Measurements from ENCODE around the gene RPN2.

RPN2 gene

GRCh38 chr20:37209661-37210314 is 30.7 kb downstream of the RPN2 start:
- no peak for DNase-seq

GRCh38 chr20:37218441-37218840 is 39.3 kb downstream of the RPN2 start:
- H3K27ac Mint-ChIP-seq: no peak overlapping the region
- no peak overlapping the region for H3K4me3 Mint-ChIP-seq
- no peaks in the 10 kb centered on the region for H3K27me3 Mint-ChIP-seq
- no peak for DNase-seq
- CTCF ChIA-PET: no interaction called here
- no peaks in the 10 kb centered on the region for H3K9me3 Mint-ChIP-seq
- no peaks in the 10 kb centered on the region for H3K4me1 Mint-ChIP-seq
- peaks cover 43% of the 10 kb centered on the region for H3K36me3 Mint-ChIP-seq

More at GRCh38 chr20:37209661-37210314, 30.7 kb downstream of the RPN2 start:
- H3K9me3 Mint-ChIP-seq: no peaks in the 10 kb centered on the region
- no peak overlapping the region for H3K4me3 Mint-ChIP-seq
- CTCF ChIA-PET: interaction anchor here (1.5 kb wide), 1 partner anchor 14 kb away, joined by 4 read pairs; no protein-coding TSS in a partner anchor
- H3K27ac Mint-ChIP-seq: no peak overlapping the region
- no peaks in the 10 kb centered on the region for H3K27me3 Mint-ChIP-seq
- peaks cover 48% of the 10 kb centered on the region for H3K36me3 Mint-ChIP-seq
- H3K4me1 Mint-ChIP-seq: no peaks in the 10 kb centered on the region

GRCh38 chr20:37218976-37219375 is 39.8 kb downstream of the RPN2 start:
- H3K27me3 Mint-ChIP-seq: no peaks in the 10 kb centered on the region
- peaks cover 44% of the 10 kb centered on the region for H3K36me3 Mint-ChIP-seq
- DNase-seq: no peak
- H3K9me3 Mint-ChIP-seq: no peaks in the 10 kb centered on the region
- H3K27ac Mint-ChIP-seq: no peak overlapping the region
- CTCF ChIA-PET: no interaction called here
- no peak overlapping the region for H3K4me3 Mint-ChIP-seq
- no peaks in the 10 kb centered on the region for H3K4me1 Mint-ChIP-seq

- Mint-ChIP-seq H3K4me1 (no peaks in the 10 kb centered on the region), H3K27ac (no peak overlapping the region), H3K4me3 (no peak overlapping the region), H3K27me3 (no peaks in the 10 kb centered on the region), H3K9me3 (no peaks in the 10 kb centered on the region), H3K36me3 (peaks cover 43% of the 10 kb centered on the region)
- CTCF ChIA-PET: interaction anchor here (1.4 kb wide), 1 partner anchor 17 kb away, joined by 3 read pairs; no protein-coding TSS in a partner anchor
- DNase-seq: no peak
Measured at GRCh38 chr20:37219751-37220668, 40.9 kb downstream of the RPN2 start.

- peaks cover 45% of the 10 kb centered on the region for H3K36me3 Mint-ChIP-seq
- no peaks in the 10 kb centered on the region for H3K4me1 Mint-ChIP-seq
- CTCF ChIA-PET: interaction anchor here (1.4 kb wide), 1 partner anchor 18 kb away, joined by 3 read pairs; no protein-coding TSS in a partner anchor
- no peak overlapping the region for H3K4me3 Mint-ChIP-seq
- no peaks in the 10 kb centered on the region for H3K27me3 Mint-ChIP-seq
- no peaks in the 10 kb centered on the region for H3K9me3 Mint-ChIP-seq
- no peak overlapping the region for H3K27ac Mint-ChIP-seq
- DNase-seq: no peak
Measured at GRCh38 chr20:37220731-37221130, 41.6 kb downstream of the RPN2 start.

- H3K4me3 Mint-ChIP-seq: no peak overlapping the region
- H3K4me1 Mint-ChIP-seq: no peaks in the 10 kb centered on the region
- no peaks in the 10 kb centered on the region for H3K27me3 Mint-ChIP-seq
- CTCF ChIA-PET: no interaction called here
- DNase-seq: no peak
- H3K27ac Mint-ChIP-seq: peak overlapping the region; percentile 69
- H3K9me3 Mint-ChIP-seq: no peaks in the 10 kb centered on the region
- peaks cover 45% of the 10 kb centered on the region for H3K36me3 Mint-ChIP-seq
Measured at GRCh38 chr20:37222086-37222485, 43.0 kb downstream of the RPN2 start.

GRCh38 chr20:37223053-37223452 is 43.9 kb downstream of the RPN2 start:
- H3K9me3 Mint-ChIP-seq: no peaks in the 10 kb centered on the region
- H3K4me1 Mint-ChIP-seq: no peaks in the 10 kb centered on the region
- CTCF ChIA-PET: interaction anchor here (0.6 to 1.6 kb wide), 2 partner anchors 27 to 115 kb away, joined by 3 to 4 read pairs; no protein-coding TSS in a partner anchor

GRCh38 chr20:37225146-37225545 is 46.0 kb downstream of the RPN2 start:
- Mint-ChIP-seq H3K4me1 (no peaks in the 10 kb centered on the region), H3K9me3 (no peaks in the 10 kb centered on the region), H3K36me3 (peaks cover 56% of the 10 kb centered on the region), H3K27ac (no peak overlapping the region), H3K27me3 (no peaks in the 10 kb centered on the region), H3K4me3 (no peak overlapping the region)
- CTCF ChIA-PET: interaction anchor here (0.7 kb wide), 1 partner anchor 20 kb away, joined by 3 read pairs; no protein-coding TSS in a partner anchor
- no peak for DNase-seq

More at GRCh38 chr20:37223053-37223452, 43.9 kb downstream of the RPN2 start:
- no peaks in the 10 kb centered on the region for H3K27me3 Mint-ChIP-seq
- no peak for DNase-seq
- no peak overlapping the region for H3K4me3 Mint-ChIP-seq
- no peak overlapping the region for H3K27ac Mint-ChIP-seq
- peaks cover 48% of the 10 kb centered on the region for H3K36me3 Mint-ChIP-seq

- Mint-ChIP-seq H3K27ac (no peak overlapping the region), H3K4me3 (no peak overlapping the region), H3K36me3 (peaks cover 68% of the 10 kb centered on the region), H3K27me3 (no peaks in the 10 kb centered on the region), H3K9me3 (no peaks in the 10 kb centered on the region), H3K4me1 (no peaks in the 10 kb centered on the region)
- CTCF ChIA-PET: no interaction called here
- DNase-seq: no peak
Measured at GRCh38 chr20:37226889-37227288, 47.8 kb downstream of the RPN2 start.

- CTCF ChIA-PET: interaction anchor here (0.7 kb wide), 1 partner anchor 26 kb away, joined by 3 read pairs; no protein-coding TSS in a partner anchor
- Mint-ChIP-seq H3K4me1 (no peaks in the 10 kb centered on the region), H3K36me3 (peaks cover 73% of the 10 kb centered on the region), H3K4me3 (no peak overlapping the region), H3K27me3 (no peaks in the 10 kb centered on the region), H3K27ac (no peak overlapping the region), H3K9me3 (no peaks in the 10 kb centered on the region)
- no peak for DNase-seq
Measured at GRCh38 chr20:37228082-37228481, 49.0 kb downstream of the RPN2 start.

GRCh38 chr20:37228656-37229055 is 49.5 kb downstream of the RPN2 start:
- H3K27ac Mint-ChIP-seq: no peak overlapping the region
- CTCF ChIA-PET: no interaction called here
- H3K4me3 Mint-ChIP-seq: no peak overlapping the region
- no peaks in the 10 kb centered on the region for H3K4me1 Mint-ChIP-seq
- H3K36me3 Mint-ChIP-seq: peaks cover 72% of the 10 kb centered on the region
- no peaks in the 10 kb centered on the region for H3K9me3 Mint-ChIP-seq
- no peaks in the 10 kb centered on the region for H3K27me3 Mint-ChIP-seq
- DNase-seq: no peak

- H3K9me3 Mint-ChIP-seq: no peaks in the 10 kb centered on the region
- H3K4me1 Mint-ChIP-seq: no peaks in the 10 kb centered on the region
- no peak overlapping the region for H3K4me3 Mint-ChIP-seq
- no peak overlapping the region for H3K27ac Mint-ChIP-seq
- CTCF ChIA-PET: no interaction called here
- no peaks in the 10 kb centered on the region for H3K27me3 Mint-ChIP-seq
- DNase-seq: no peak
- peaks cover 73% of the 10 kb centered on the region for H3K36me3 Mint-ChIP-seq
Measured at GRCh38 chr20:37229357-37229756, 50.2 kb downstream of the RPN2 start.

GRCh38 chr20:37230200-37230599 is 51.1 kb downstream of the RPN2 start:
- H3K9me3 Mint-ChIP-seq: no peaks in the 10 kb centered on the region
- DNase-seq: no peak
- H3K4me3 Mint-ChIP-seq: no peak overlapping the region
- peaks cover 71% of the 10 kb centered on the region for H3K36me3 Mint-ChIP-seq
- H3K27me3 Mint-ChIP-seq: no peaks in the 10 kb centered on the region
- no peak overlapping the region for H3K27ac Mint-ChIP-seq
- no peaks in the 10 kb centered on the region for H3K4me1 Mint-ChIP-seq
- CTCF ChIA-PET: no interaction called here

- H3K4me3 Mint-ChIP-seq: no peak overlapping the region
- no peaks in the 10 kb centered on the region for H3K27me3 Mint-ChIP-seq
- H3K27ac Mint-ChIP-seq: no peak overlapping the region
- no peaks in the 10 kb centered on the region for H3K4me1 Mint-ChIP-seq
- CTCF ChIA-PET: interaction anchor here (0.6 to 1.2 kb wide), 2 partner anchors 11 to 39 kb away, joined by 3 read pairs; no protein-coding TSS in a partner anchor
- no peak for DNase-seq
- no peaks in the 10 kb centered on the region for H3K9me3 Mint-ChIP-seq
- H3K36me3 Mint-ChIP-seq: peaks cover 76% of the 10 kb centered on the region
Measured at GRCh38 chr20:37231947-37232630, 53.0 kb downstream of the RPN2 start.
